HepG2 (cell line): ENCODE data around the gene MTSS2. TPM values are rescaled to one million over a fixed set of nuclear protein-coding genes. Genes with fewer than 3 reads are reported as not detected.

ENCODE experiments used
- CREB3 ChIP-seq: sonication (generic); formaldehyde crosslinking; IDR thresholded peaks from 2 replicates; pipeline ENCODE4 v1.5.0; 2020; ENCODE audit warnings: missing genetic modification reagents
- DMTF1 ChIP-seq: sonication (generic); formaldehyde crosslinking; IDR thresholded peaks from 2 replicates; pipeline ENCODE4 v1.4.0; 2020; ENCODE audit warnings: mild to moderate bottlenecking, missing genetic modification reagents
- DRAP1 ChIP-seq: IDR thresholded peaks from 2 replicates; pipeline ENCODE4 v1.6.1; 2016; ENCODE audit warnings: missing genetic modification reagents, missing compliant biosample characterization
- FOXK2 ChIP-seq: fragments of 450-650 bp; IDR thresholded peaks from 2 replicates; pipeline ENCODE4 v1.6.1; 2016
- HOXA7 ChIP-seq: sonication (generic); formaldehyde crosslinking; IDR thresholded peaks from 2 replicates; pipeline ENCODE4 v1.8.1; 2022; ENCODE audit warnings: mild to moderate bottlenecking, missing genetic modification reagents, moderate library complexity
- IKZF4 ChIP-seq: sonication (generic); formaldehyde crosslinking; IDR thresholded peaks from 2 replicates; pipeline ENCODE4 v1.5.1; 2020; ENCODE audit warnings: borderline replicate concordance, mild to moderate bottlenecking, low read depth, missing genetic modification reagents; ENCODE audit errors: not compliant biosample characterization
- IRF2 ChIP-seq: IDR thresholded peaks from 2 replicates; pipeline ENCODE4 v1.6.1; 2018; ENCODE audit warnings: missing genetic modification reagents, missing compliant biosample characterization
- LCORL ChIP-seq, 2 experiments: fragments of 450-650 bp in 1 of 2; sonication (generic) in 1 of 2; formaldehyde crosslinking in 1 of 2; IDR thresholded peaks; 2 replicates each; pipeline versions ENCODE4 v1.5.0 to v1.6.1; 2017 to 2020; ENCODE audit warnings: antibody characterized with exemption in 1 of 2, missing genetic modification reagents in 1 of 2
- MAF1 ChIP-seq: sonication (generic); formaldehyde crosslinking; IDR thresholded peaks from 2 replicates; pipeline ENCODE4 v1.5.0; 2020; ENCODE audit warnings: missing genetic modification reagents, borderline replicate concordance
- NFE2L2 ChIP-seq: fragments of 150-350 bp; IDR thresholded peaks from 2 replicates; pipeline ENCODE4 v1.6.1; 2014; ENCODE audit warnings: low read length
- NR2C2 ChIP-seq: sonication (generic); formaldehyde crosslinking; IDR thresholded peaks from 2 replicates; pipeline ENCODE4 v1.4.0; 2020; ENCODE audit warnings: missing genetic modification reagents, mild to moderate bottlenecking, moderate library complexity, borderline replicate concordance
- NRL ChIP-seq: sonication (generic); formaldehyde crosslinking; IDR thresholded peaks from 2 replicates; pipeline ENCODE4 v1.5.0; 2020; ENCODE audit warnings: missing genetic modification reagents, mild to moderate bottlenecking, moderate library complexity, borderline replicate concordance
- PBX3 ChIP-seq: sonication (generic); formaldehyde crosslinking; IDR thresholded peaks from 2 replicates; pipeline ENCODE4 v1.8.1; 2023; ENCODE audit warnings: missing genetic modification reagents, inconsistent platforms, borderline replicate concordance
- REL ChIP-seq: sonication (generic); formaldehyde crosslinking; conservative IDR thresholded peaks from 2 replicates; pipeline ENCODE4 v1.8.0; 2022; ENCODE audit warnings: mild to moderate bottlenecking, missing genetic modification reagents, moderate library complexity
- SMAD3 ChIP-seq: sonication (generic); formaldehyde crosslinking; IDR thresholded peaks from 2 replicates; pipeline ENCODE4 v1.4.0; 2020; ENCODE audit warnings: missing genetic modification reagents
- SRSF9 ChIP-seq: fragments of 200-400 bp; formaldehyde crosslinking; IDR thresholded peaks from 2 replicates; pipeline ENCODE4 v1.6.1; 2018; ENCODE audit warnings: borderline replicate concordance, mild to moderate bottlenecking, low read depth, low read length; ENCODE audit not compliant: insufficient read depth, poor library complexity, severe bottlenecking
- TEAD3 ChIP-seq: optimal IDR thresholded peaks from 2 replicates; pipeline ENCODE3; 2016; ENCODE audit warnings: borderline replicate concordance
- XBP1 ChIP-seq: sonication (generic); formaldehyde crosslinking; IDR thresholded peaks from 2 replicates; pipeline ENCODE4 v1.5.0; 2020; ENCODE audit warnings: missing genetic modification reagents
- YY1 ChIP-seq: IDR thresholded peaks from 2 replicates; pipeline ENCODE4 v1.6.1; 2011; ENCODE audit warnings: low read length, low read depth, moderate library complexity, mild to moderate bottlenecking; ENCODE audit not compliant: insufficient read depth, insufficient replicate concordance
- ZFY ChIP-seq: sonication (generic); formaldehyde crosslinking; IDR thresholded peaks from 2 replicates; pipeline ENCODE4 v1.4.0; 2020; ENCODE audit warnings: missing genetic modification reagents
- ZNF44 ChIP-seq: sonication (generic); formaldehyde crosslinking; IDR thresholded peaks from 2 replicates; pipeline ENCODE4 v1.5.1; 2020; ENCODE audit warnings: mild to moderate bottlenecking, missing genetic modification reagents
- ZNF550 ChIP-seq: sonication (generic); formaldehyde crosslinking; IDR thresholded peaks from 2 replicates; pipeline ENCODE4 v1.4.0; 2020; ENCODE audit warnings: mild to moderate bottlenecking, missing genetic modification reagents, borderline replicate concordance
- ZNF552 ChIP-seq: sonication (generic); formaldehyde crosslinking; IDR thresholded peaks from 2 replicates; pipeline ENCODE4 v1.9.0; 2022; ENCODE audit warnings: missing genetic modification reagents, mild to moderate bottlenecking, borderline replicate concordance
- ZNF780A ChIP-seq: sonication (generic); formaldehyde crosslinking; IDR thresholded peaks from 2 replicates; pipeline ENCODE4 v1.8.0; 2022; ENCODE audit warnings: mild to moderate bottlenecking, missing genetic modification reagents, moderate library complexity
- ZNF816 ChIP-seq: sonication (generic); formaldehyde crosslinking; IDR thresholded peaks from 2 replicates; pipeline ENCODE4 v1.8.0; 2022; ENCODE audit warnings: missing genetic modification reagents, mild to moderate bottlenecking, borderline replicate concordance
- polyA plus RNA-seq, 8 experiments: library from polyadenylated mRNA; depleted of rRNA in 3 of 8; stranded (reverse) in 7 of 8; unstranded in 1 of 8; fragments of >200 nt; fragmentation: Illumina TruSeq in 4 of 8; extraction: Trizol in 4 of 8; gene quantifications; 2 replicates each; pipeline versions ENCODE4 v1.2.1 to v1.2.3, GENCODE V29; 2011 to 2016; ENCODE audit warnings: low read depth in 4 of 8, missing spikeins in 1 of 8, mixed read lengths in 1 of 8; ENCODE audit not compliant: insufficient read depth in 1 of 8
- total RNA-seq, 5 experiments: library from RNA; depleted of rRNA; stranded (reverse); fragments of >200 nt; fragmentation: Illumina TruSeq; extraction: Trizol; gene quantifications; 2 replicates each; pipeline ENCODE4 v1.2.3, GENCODE V29; 2016; ENCODE audit warnings: low read depth in 1 of 5

The MTSS2 gene
- total and polyA plus RNA-seq, 2 of the 13 experiments (the other 11 are each of a cell fraction or from before 2014, with no cell fraction given) = 132 to 242 TPM

DNA sequence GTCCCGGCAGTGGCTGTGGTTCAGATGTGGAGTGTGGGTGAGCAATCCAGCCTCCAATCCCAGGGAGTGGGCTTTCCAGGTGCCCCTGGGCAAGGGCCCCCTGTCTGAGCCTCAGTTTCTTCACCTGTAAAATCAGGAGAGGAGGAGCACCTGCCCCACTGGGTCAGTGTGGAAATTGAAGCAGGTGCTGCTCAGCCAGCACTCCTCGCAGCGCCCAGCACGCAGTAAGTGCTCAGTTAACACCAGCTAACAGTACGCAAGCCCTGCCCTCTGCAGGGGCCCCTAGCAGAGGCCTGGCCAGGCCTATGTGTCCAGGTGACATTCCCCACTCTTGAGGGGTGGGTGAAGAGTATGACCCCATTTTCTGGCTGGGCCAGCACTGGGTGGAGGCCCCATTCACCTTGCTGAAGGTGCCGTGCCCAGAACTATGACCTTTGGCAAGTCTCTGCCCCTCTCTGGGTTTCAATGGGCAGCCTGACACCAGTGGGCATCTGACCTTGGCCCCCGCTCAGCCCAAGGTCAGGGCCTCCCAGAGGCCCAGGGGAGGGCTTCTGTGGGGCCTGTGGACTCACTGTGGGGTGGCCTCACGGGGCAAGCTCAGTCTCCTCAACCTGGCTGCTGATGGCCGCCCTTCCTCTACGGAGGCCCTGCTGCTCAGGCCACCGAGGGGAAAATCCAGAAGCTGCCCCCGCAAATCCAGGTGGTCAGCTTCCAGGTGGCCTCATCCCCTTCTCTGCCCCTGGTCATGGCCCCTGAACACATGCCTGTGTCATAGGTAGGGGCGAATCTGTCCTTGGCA, 2.5 kb downstream of the MTSS2 start (continued):
- TF ChIP-seq NR2C2 (peak; percentile 86), HOXA7 (CRISPR knock-in tag) (no peak), SMAD3 (CRISPR knock-in tag) (peak; percentile 15; the same call in 1 of the 2 replicates), DRAP1 (0 out of 2 replicates have a peak, but pooled peaks have one; percentile 6), ZNF550 (CRISPR knock-in tag) (no peak), IRF2 (CRISPR knock-in tag) (no peak), ZFY (peak; percentile 84), TEAD3 (no peak), NRL (peak; percentile 14), MAF1 (CRISPR knock-in tag) (peak; percentile 88), ZNF44 (0 out of 2 replicates have a peak, but pooled peaks have one; percentile 15), FOXK2 (no peak), YY1 (no peak), NFE2L2 (no peak), ZNF816 (CRISPR knock-in tag) (no peak), CREB3 (CRISPR knock-in tag) (0 out of 2 replicates have a peak, but pooled peaks have one; percentile 26), REL (CRISPR knock-in tag) (no peak), IKZF4 (peak; percentile 44), XBP1 (no peak), DMTF1 (CRISPR knock-in tag) (no peak), ZNF552 (CRISPR knock-in tag) (no peak), ZNF780A (CRISPR knock-in tag) (no peak), LCORL (IDR thresholded peaks at IDR 0.05) (no peak), LCORL (CRISPR knock-in tag; IDR thresholded peaks at IDR 0.05) (peak; percentile 57; the same call in 1 of the 2 replicates), PBX3 (CRISPR knock-in tag) (no peak), SRSF9 (no peak)
